Measurements from ENCODE around the gene RGL2. TPM values are rescaled to one million over a fixed set of nuclear protein-coding genes. Genes with fewer than 3 reads are reported as not detected.
A peak's percentile ranks its signal among the peaks of the same experiment; 100 is the strongest.

Gene RGL2
- polyA plus RNA-seq, 1 of the 3 experiments (the other 2 are of a cell fraction), result 59.4 TPM

- Histone ChIP-seq H3K27me3 (ENCODE audit: insufficient read depth) (no peaks in the 10 kb centered on the region), H3K9ac (no peak overlapping the region), H3K4me2 (no peak overlapping the region), H4K20me1 (ENCODE audit: insufficient read depth) (0 out of 2 replicates have a peak, but pooled peaks cover 3% of the 10 kb centered on the region), H3K27ac (ENCODE audit: low read depth in 2 of 2, low read length in 1 of 2) (no peak overlapping the region; a peak in 1 of 4 replicates), H3K4me3 (ENCODE audit: low read depth in 2 of 2, low read length in 1 of 2) (no peak overlapping the region), H3K79me2 (ENCODE audit: insufficient read depth) (peaks cover 92% of the 10 kb centered on the region), H2AFZ (ENCODE audit: low read depth) (no peak overlapping the region), H3K9me3 (no peaks in the 10 kb centered on the region), H3K36me3 (replicated peaks in 1 of 2; ENCODE audit: control insufficient read depth in 1 of 2, insufficient read depth in 2 of 2, low read length in 1 of 2) (peaks cover 13 to 44% of the 10 kb centered on the region in 2 experiments), H3K9me2 (no peaks in the 10 kb centered on the region), H3F3A (replicated peaks; ENCODE audit: insufficient read depth) (peaks cover under 1% of the 10 kb centered on the region), H3K4me1 (ENCODE audit: control insufficient read depth in 1 of 2, insufficient read depth in 2 of 2, low read depth in 1 of 2, low read length in 1 of 2) (peaks cover 0 to 2% of the 10 kb centered on the region in 2 experiments; a peak in 1 of 4 replicates)
- 83% methylated on average over 4 of the region's 4 CpGs for WGBS (ENCODE audit: low lambda C conversion rate)
- DNase-seq, result peak; percentile 50
- TF ChIP-seq MAX (IDR thresholded peaks at IDR 0.05; ENCODE audit: low read depth), result no peak
- TF ChIP-seq GABPA (IDR thresholded peaks at IDR 0.05; ENCODE audit: low read depth), result no peak
- no peak for TF ChIP-seq SIN3A (IDR thresholded peaks at IDR 0.05; ENCODE audit: borderline replicate concordance, low read depth, low read length)
- no peak for TF ChIP-seq EP300 (IDR thresholded peaks at IDR 0.05; ENCODE audit: borderline replicate concordance in 1 of 2, low read depth in 1 of 2, low read length in 1 of 2)
- ChIA-PET POLR2A (interaction anchor here (0.7 kb wide), 1 partner anchor 63 kb away, joined by 3 read pairs; no protein-coding TSS in a partner anchor), CTCF (interaction anchor here (0.7 kb wide), 1 partner anchor 112 kb away, joined by 3 read pairs; no protein-coding TSS in a partner anchor)
Measured at GRCh38 chr6:33306356-33306755, 7.6 kb upstream of the RGL2 start.

- Histone ChIP-seq H3K9ac (no peak overlapping the region), H3K27me3 (ENCODE audit: insufficient read depth) (no peaks in the 10 kb centered on the region), H3K9me2 (no peaks in the 10 kb centered on the region), H3K36me3 (replicated peaks in 1 of 2; ENCODE audit: control insufficient read depth in 1 of 2, insufficient read depth in 2 of 2, low read length in 1 of 2) (peaks cover 13 to 36% of the 10 kb centered on the region in 2 experiments), H3F3A (replicated peaks; ENCODE audit: insufficient read depth) (peaks cover 14% of the 10 kb centered on the region), H3K27ac (ENCODE audit: low read depth in 2 of 2, low read length in 1 of 2) (no peak overlapping the region), H3K9me3 (no peaks in the 10 kb centered on the region), H3K79me2 (ENCODE audit: insufficient read depth) (peaks cover 87% of the 10 kb centered on the region), H3K4me1 (ENCODE audit: control insufficient read depth in 1 of 2, insufficient read depth in 2 of 2, low read depth in 1 of 2, low read length in 1 of 2) (peaks cover 2 to 4% of the 10 kb centered on the region in 2 experiments; a peak in 1 of 4 replicates), H3K4me2 (no peak overlapping the region), H3K4me3 (ENCODE audit: low read depth in 2 of 2, low read length in 1 of 2) (no peak overlapping the region), H4K20me1 (ENCODE audit: insufficient read depth) (peaks cover 7% of the 10 kb centered on the region; the same call in 1 of the 2 replicates), H2AFZ (ENCODE audit: low read depth) (no peak overlapping the region)
- CTCF ChIA-PET, result no interaction called here
- WGBS (ENCODE audit: low lambda C conversion rate), result 89% methylated on average over 8 of the region's 8 CpGs
- POLR2A ChIA-PET, result interaction anchor here (0.6 kb wide), 1 partner anchor 36 kb away, joined by 3 read pairs; no protein-coding TSS in a partner anchor
- TF ChIP-seq PBX3 (IDR thresholded peaks at IDR 0.05) (no peak), GABPA (IDR thresholded peaks at IDR 0.05; ENCODE audit: low read depth) (no peak), ELF1 (IDR thresholded peaks at IDR 0.05) (no peak), EZH2phosphoT487 (IDR thresholded peaks at IDR 0.05; ENCODE audit: borderline replicate concordance, low read depth) (no peak)
- no peak for DNase-seq
Measured at GRCh38 chr6:33305052-33305451, 6.3 kb upstream of the RGL2 start.

GRCh38 chr6:33304216-33304615 lies 5.5 kb upstream of the RGL2 start:
- no peak overlapping the region for H3K4me3 ChIP-seq (ENCODE audit: low read depth in 2 of 2, low read length in 1 of 2)
- peaks cover 22% of the 10 kb centered on the region for H3F3A ChIP-seq (replicated peaks; ENCODE audit: insufficient read depth)
- ChIA-PET POLR2A (interaction anchor here (0.6 to 1.0 kb wide), 3 partner anchors 9 to 37 kb away, joined by 3 to 4 read pairs (median 3); no protein-coding TSS in a partner anchor), CTCF (no interaction called here)
- DNase-seq, result peak; percentile 5
- no peaks in the 10 kb centered on the region for H3K27me3 ChIP-seq (ENCODE audit: insufficient read depth)
- peaks cover 2 to 4% of the 10 kb centered on the region in 2 experiments; a peak in 1 of 4 replicates for H3K4me1 ChIP-seq (ENCODE audit: control insufficient read depth in 1 of 2, insufficient read depth in 2 of 2, low read depth in 1 of 2, low read length in 1 of 2)
- TF ChIP-seq GABPA (IDR thresholded peaks at IDR 0.05; ENCODE audit: low read depth), result no peak
- H3K9ac ChIP-seq, result no peak overlapping the region
- peaks cover 13 to 36% of the 10 kb centered on the region in 2 experiments for H3K36me3 ChIP-seq (replicated peaks in 1 of 2; ENCODE audit: control insufficient read depth in 1 of 2, insufficient read depth in 2 of 2, low read length in 1 of 2)
- peaks cover 14% of the 10 kb centered on the region; the same call in 1 of the 2 replicates for H4K20me1 ChIP-seq (ENCODE audit: insufficient read depth)
- H3K27ac ChIP-seq (ENCODE audit: low read depth in 2 of 2, low read length in 1 of 2), result no peak overlapping the region
- WGBS (ENCODE audit: low lambda C conversion rate), result 46% methylated on average over 2 of the region's 16 CpGs
- H3K9me3 ChIP-seq, result no peaks in the 10 kb centered on the region
- H3K79me2 ChIP-seq (ENCODE audit: insufficient read depth), result peaks cover 80% of the 10 kb centered on the region
- H3K4me2 ChIP-seq, result no peak overlapping the region
- H3K9me2 ChIP-seq, result no peaks in the 10 kb centered on the region
- H2AFZ ChIP-seq (ENCODE audit: low read depth), result no peak overlapping the region
